ENCODE results near the gene ATP2C2.

Gene ATP2C2

GRCh38 chr16:84478172-84478947 is 110.0 kb downstream of the ATP2C2 start:
- no peak for DNase-seq

GRCh38 chr16:84479716-84480450 is 111.5 kb downstream of the ATP2C2 start:
- DNase-seq: no peak

- DNase-seq: no peak
Observed at GRCh38 chr16:84481051-84481735, 112.9 kb downstream of the ATP2C2 start.

GRCh38 chr16:84482001-84482891 is 113.9 kb downstream of the ATP2C2 start:
- no peak for DNase-seq

GRCh38 chr16:84482951-84483881 is 114.9 kb downstream of the ATP2C2 start:
- no peak for DNase-seq

- no peak for DNase-seq
Observed at GRCh38 chr16:84483882-84484565, 115.7 kb downstream of the ATP2C2 start.

GRCh38 chr16:84484579-84485254 is 116.4 kb downstream of the ATP2C2 start:
- DNase-seq: peak; percentile 53 to 74

- DNase-seq: no peak
Observed at GRCh38 chr16:84485255-84486010, 117.1 kb downstream of the ATP2C2 start.

- DNase-seq: no peak
Observed at GRCh38 chr16:84486126-84486525, 117.8 kb downstream of the ATP2C2 start.

- DNase-seq: no peak
Observed at GRCh38 chr16:84486551-84487235, 118.4 kb downstream of the ATP2C2 start.

- DNase-seq: no peak
Observed at GRCh38 chr16:84487358-84487757, 119.0 kb downstream of the ATP2C2 start.

GRCh38 chr16:84489131-84489530 is 120.8 kb downstream of the ATP2C2 start:
- DNase-seq: no peak

- no peak for DNase-seq
Observed at GRCh38 chr16:84495506-84495905, 127.2 kb downstream of the ATP2C2 start.

- no peak for DNase-seq
Observed at GRCh38 chr16:84496991-84497390, 128.7 kb downstream of the ATP2C2 start.

- DNase-seq: no peak
Observed at GRCh38 chr16:84497418-84498222, 129.3 kb downstream of the ATP2C2 start.

GRCh38 chr16:84498223-84498610 is 129.9 kb downstream of the ATP2C2 start:
- DNase-seq: no peak

- DNase-seq: no peak
Observed at GRCh38 chr16:84498859-84499620, 130.7 kb downstream of the ATP2C2 start.

Measured in hippocampal formation (tissue), 2 donors.